ENCODE data around the gene REC114.
"Not testable (repeated sequence)": the region's sequence is repeated elsewhere in the genome, so short reads cannot be mapped to it uniquely, and the experiment has no call there.

REC114 gene

DNA sequence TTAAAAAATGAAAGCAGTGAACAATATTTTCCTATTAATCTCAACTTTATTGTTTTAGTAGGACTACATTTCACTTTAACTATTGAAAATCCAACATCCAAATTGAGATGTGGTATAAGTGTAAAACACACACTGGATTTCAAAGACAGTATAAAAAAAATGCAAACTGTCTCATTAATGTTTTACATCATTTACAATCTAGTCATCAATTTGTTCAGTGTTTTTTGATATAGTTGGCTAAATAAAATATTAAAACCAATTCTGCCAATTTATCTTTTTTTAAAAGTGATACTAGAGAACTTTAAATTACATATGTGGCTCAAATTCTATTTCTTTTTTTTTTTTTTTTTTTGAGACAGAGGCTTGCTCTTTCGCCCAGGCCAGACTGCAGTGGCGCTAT is 95.2 kb downstream of the REC114 start:
- DNase-seq, result no peak

DNA sequence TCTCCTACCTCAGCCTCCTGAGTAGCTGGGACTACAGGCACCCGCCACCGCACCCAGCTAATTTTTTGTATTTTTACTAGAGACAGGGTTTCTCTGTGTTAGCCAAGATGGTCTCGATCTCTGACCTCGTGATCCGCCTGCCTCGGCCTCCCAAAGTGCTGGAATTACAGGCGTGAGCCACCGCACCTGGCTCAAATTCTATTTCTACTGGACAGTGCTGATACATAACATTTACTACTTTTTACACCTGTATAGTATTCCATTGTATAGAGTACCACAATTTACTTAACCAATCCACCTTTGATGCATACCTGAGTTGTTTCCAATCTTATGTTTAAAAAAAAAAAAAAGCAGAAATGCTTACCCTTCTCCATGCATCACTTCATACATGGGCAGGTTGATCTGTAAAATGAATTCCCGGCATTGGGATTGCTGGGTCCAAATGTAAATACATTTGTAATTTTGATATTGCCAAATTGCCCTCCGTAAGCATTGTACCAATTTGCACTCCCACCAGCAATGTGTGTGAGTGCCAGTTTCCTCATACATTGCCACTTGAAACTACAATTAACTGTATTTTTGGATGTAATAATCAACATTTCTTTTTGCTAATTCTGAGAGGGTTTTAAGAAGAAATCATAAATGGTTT is 95.7 kb downstream of the REC114 start:
- DNase-seq, result no peak

DNA sequence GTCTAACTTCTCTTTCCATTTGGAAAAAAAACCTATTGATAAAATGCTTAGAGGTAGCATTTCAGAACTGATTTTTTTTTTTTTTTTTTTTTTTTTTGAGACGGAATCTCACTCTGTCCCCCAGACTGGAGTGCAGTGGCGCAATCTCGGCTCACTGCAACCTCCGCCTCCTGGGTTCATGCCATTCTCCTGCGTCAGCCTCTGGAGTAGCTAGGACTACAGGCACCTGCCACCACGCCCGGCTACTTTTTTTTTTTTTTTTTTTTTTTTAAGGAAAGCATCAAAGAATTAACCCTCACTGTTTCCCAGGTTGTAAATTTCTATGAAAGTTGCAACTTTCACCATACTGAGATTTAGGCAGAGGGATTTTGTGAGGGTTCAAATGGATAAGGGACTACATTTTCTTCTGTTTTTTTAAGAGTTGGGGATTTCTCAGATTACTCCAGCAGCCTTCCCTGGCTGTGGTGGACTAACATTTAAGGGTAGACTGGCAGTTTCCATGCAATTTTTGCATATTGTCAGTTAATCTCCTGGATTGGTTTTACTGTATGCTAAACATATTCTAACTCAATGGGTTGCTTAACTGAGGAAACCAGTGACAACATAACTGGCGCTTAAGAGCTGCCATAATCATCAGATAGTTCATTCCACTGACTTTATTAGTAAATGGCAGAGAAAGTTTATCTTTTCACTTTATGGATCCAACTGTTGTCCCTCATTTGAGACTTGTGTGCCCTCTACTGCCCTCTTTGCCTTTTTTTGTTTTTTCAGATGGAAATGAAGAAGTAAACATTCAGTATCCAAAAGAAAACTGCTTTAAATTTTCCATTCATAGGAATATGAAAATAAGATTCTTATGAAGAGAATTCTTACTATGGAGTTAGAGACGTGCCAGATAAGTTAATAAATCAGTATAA is 96.5 kb downstream of the REC114 start:
- no peak for DNase-seq

DNA sequence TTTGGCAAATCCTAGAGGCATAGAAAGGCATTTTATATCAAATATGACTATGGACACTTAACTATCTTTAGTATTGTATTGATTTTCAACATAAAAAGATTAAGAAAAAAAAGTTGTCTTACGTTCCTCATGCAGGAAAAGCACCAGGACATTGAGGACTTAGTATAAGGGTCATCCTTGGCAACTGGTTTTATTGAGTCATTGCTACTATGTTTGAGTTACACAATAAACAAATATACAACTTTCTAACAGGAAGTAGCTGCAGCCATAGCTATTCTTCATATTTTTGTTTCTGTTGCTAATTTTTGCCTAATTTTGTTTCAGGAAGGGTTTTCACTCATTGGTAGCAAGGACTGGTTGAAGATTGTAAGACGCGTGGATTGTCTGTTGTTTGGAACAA is 97.2 kb downstream of the REC114 start:
- no peak for DNase-seq

GRCh38 chr15:73541479-73541878 is 98.5 kb downstream of the REC114 start:
- DNase-seq, result no peak

GRCh38 chr15:73548925-73549324 is 106.0 kb downstream of the REC114 start:
- DNase-seq, result not testable (repeated sequence)

DNA sequence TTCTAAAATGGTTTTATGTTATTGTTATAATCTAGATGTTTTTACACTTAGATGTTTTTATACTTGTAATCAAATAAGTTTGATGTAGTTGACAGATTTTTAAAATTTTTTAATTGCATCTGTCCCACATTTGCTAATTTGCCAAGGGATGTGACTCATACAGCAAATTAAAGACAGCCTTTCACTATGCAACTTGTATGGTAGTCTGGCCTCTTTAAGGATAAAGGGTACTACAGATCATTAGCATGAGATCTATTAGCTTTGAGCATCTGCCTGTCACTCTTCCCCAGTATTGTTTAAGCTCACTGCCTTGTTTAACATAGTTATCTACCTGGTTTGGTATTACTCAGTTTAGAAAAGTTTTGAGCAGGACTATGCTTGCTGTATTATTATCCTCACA is 107.2 kb downstream of the REC114 start:
- DNase-seq, result no peak

GRCh38 chr15:73555080-73555479 is 112.1 kb downstream of the REC114 start:
- DNase-seq, result no peak

GRCh38 chr15:73558529-73558928 is 115.6 kb downstream of the REC114 start:
- DNase-seq, result no peak

- DNase-seq, result peak in 1 of 2 donors; percentile 52
Measured at GRCh38 chr15:73560501-73561117, 117.6 kb downstream of the REC114 start.

GRCh38 chr15:73564255-73564654 is 121.3 kb downstream of the REC114 start:
- peak in 1 of 2 donors; percentile 60 for DNase-seq

- no peak for DNase-seq
Measured at GRCh38 chr15:73567020-73567419, 124.1 kb downstream of the REC114 start.

- DNase-seq, result no peak
Measured at GRCh38 chr15:73568564-73569280, 125.8 kb downstream of the REC114 start.

- no peak for DNase-seq
Measured at GRCh38 chr15:73569361-73569760, 126.4 kb downstream of the REC114 start.

DNA sequence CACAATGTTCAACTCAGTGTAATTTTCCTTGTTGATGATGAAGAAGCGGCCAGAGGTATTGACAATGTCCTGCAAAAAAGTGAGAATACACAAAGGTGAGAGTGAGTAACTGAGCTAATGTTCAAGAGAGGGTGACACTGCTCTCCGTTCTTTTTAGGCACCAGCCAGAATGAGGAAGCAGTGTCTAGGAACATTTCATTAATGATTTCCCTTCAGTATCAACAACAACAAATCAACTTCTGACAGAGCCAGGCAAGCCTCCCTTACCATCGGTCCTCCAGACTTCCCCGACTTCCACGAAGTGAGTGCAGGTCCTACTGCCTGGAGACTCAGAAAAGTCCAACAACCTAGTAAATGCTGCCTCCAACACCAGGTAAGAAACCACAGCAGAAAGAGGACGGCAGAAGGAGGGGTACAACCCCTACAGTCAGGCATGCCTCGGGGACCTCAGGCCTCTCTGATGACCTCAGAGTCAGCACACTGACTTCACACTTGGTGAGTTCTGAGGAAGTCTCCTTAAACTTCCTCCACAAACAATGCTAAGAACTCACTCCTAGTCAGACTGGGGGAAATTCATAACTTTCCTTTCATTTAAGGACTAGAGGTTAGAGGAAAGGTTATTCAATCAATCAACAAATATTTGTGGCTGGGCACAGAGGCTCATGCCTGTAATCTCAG is 127.5 kb downstream of the REC114 start:
- DNase-seq, result no peak

DNA sequence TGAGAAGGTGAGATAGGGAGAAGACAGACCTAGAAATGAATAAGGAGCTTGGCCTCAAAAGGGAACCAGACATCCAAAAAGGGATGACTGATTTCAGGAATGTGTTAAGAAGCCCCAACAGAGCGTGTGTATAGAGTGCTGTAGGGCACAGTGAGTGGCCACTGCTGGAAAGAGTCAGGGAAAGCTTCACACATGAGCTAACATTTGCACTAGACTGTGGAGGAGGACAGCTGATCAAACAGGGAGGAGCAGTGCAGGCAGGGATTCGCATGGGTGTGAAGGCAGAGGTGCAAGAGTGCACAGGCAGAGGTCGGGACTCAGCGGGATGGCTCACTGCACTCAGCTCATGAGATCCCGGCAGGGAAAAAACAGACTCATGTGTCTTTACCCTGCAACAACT is 128.4 kb downstream of the REC114 start:
- no peak for DNase-seq

- DNase-seq, result no peak
Measured at GRCh38 chr15:73572296-73572695, 129.3 kb downstream of the REC114 start.

DNA sequence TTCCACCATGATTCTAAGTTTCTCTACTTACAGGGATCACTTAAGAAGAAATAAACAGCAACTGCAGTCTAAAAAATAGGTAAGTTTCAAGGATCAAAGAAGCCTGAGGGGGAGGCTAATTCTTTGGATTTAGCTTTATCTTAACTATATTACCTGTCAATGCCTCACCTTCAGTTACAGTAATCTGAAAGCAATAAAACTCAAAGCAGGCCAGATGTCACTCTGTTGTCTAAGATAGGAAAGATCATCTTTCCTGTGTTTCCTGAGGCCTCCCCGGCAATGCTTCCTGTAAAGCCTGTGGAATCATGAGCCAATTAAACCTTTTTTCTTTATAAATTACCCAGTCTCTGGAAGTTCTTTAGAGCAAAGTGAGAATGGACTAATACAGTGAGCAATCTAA is 130.1 kb downstream of the REC114 start:
- DNase-seq, result no peak

- no peak for DNase-seq
Measured at GRCh38 chr15:73573572-73573971, 130.6 kb downstream of the REC114 start.

- no peak for DNase-seq
Measured at GRCh38 chr15:73575636-73576247, 132.8 kb downstream of the REC114 start.

DNA sequence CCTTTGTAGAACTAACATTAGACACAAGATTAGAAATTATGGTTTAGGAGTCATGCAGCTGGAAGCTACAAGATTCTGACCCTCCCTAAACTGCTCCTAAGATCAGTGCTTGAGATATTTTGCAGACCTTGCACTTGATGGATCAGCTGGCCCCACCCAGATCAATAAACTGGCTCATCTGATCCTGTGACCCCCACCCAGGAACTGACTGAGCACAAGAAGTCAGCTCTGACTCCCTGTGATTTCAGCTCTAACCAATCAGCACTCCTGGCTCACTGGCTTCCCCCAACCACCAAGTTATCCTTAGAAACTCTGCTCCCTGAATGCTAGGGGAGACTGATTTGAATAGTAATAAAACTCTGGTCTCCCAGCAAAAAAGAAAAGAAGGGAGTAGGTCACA is 134.6 kb downstream of the REC114 start:
- DNase-seq, result not testable (repeated sequence)

- DNase-seq, result no peak
Measured at GRCh38 chr15:73578026-73578425, 135.1 kb downstream of the REC114 start.

Data from bone marrow (tissue), 2 donors.